Measurements from ENCODE around the gene DNAL4. TPM values are rescaled to one million over a fixed set of nuclear protein-coding genes. Genes with fewer than 3 reads are reported as not detected.

The DNAL4 gene
- polyA plus RNA-seq, 3 donors: 8.9 to 9.3 (median 9.0) TPM

DNA sequence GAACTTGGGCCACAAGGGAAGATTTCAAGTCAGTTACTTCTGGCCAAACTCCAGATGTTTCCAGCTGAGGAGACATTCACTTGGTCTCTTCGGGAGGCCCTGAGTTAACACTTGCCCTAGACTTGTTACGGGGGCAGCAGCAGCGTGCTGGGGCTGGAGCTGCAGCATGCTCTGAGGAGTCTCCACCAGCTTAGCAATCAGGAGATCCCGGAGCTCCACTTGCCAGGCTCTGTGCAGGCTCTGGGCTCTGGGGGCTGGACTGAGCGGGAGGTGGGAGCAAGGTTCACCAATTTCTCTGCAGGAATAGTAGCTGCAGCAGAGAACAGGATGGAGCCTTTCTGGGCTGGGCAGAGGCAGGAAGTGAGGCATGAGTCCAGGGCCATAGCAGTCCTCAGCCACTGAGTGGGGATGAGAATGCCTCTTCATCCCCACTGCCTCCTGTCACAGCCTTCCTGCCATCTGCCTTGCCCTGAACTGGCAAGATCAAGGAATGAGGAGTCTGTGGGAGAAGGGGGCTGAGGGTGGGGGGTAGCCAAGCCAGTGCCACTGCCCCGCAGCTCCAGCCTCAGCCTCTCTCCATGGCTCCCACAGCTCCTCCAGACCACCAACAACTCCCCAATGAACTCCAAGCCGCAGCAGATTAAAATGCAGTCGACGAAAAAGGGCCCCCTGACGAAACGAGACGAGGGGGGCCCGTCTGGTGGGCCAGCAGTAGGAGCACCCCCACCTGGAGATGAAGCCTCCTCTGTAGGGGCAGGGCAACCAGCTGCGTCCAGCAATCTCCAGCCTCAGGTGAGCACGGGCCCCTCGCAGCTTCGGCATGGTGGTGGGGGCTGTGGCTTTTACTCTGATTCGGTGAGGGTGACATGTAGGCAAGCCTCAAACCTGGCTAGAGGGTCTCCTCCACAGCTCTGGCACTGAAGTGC, 64.8 kb downstream of the DNAL4 start:
- Mint-ChIP-seq H3K36me3 (peaks cover 77 to 88% of the 10 kb centered on the region in 2 donors), H3K27me3 (ENCODE audit: low read depth in 3 of 3) (peaks cover 0 to 3% (median 0%) of the 10 kb centered on the region in 3 donors), H3K4me1 (peaks cover 5% of the 10 kb centered on the region), H3K27ac (no peak overlapping the region), H3K4me3 (no peak overlapping the region), H3K9me3 (no peaks in the 10 kb centered on the region)
- TF ChIP-seq CTCF (IDR thresholded peaks at IDR 0.05): no peak
- no peak for DNase-seq
- no peak overlapping the region for H3K4me3 ChIP-seq (replicated peaks in 1 of 3; ENCODE audit: low read depth in 2 of 3, low read length in 3 of 3)
- H2AFZ ChIP-seq (ENCODE audit: insufficient read depth, low read depth, low read length, poor library complexity, severe bottlenecking): no peak overlapping the region
- WGBS (ENCODE audit: insufficient coverage): 98% methylated on average over 15 of the region's 18 CpGs
- no peaks in the 10 kb centered on the region for H3K27me3 ChIP-seq (ENCODE audit: control insufficient read depth in 2 of 2, insufficient read depth in 2 of 2, low read length in 2 of 2)
- H3K4me1 ChIP-seq (ENCODE audit: control insufficient read depth in 1 of 2, insufficient read depth in 2 of 2, low read length in 2 of 2): no peaks in the 10 kb centered on the region
- no peaks in the 10 kb centered on the region for H3K79me2 ChIP-seq (ENCODE audit: insufficient read depth, low read length)
- no peak overlapping the region for H3K27ac ChIP-seq (ENCODE audit: low read depth in 1 of 2, low read length in 2 of 2)
- H4K20me1 ChIP-seq (ENCODE audit: insufficient read depth, low read length): peaks cover 92% of the 10 kb centered on the region
- no peak overlapping the region for H3K9ac ChIP-seq (ENCODE audit: insufficient read depth, low read length, poor library complexity, severe bottlenecking)
- intact Hi-C loops (cut with micrococcal nuclease): no loop called here
- H3K36me3 ChIP-seq (replicated peaks in 1 of 2; ENCODE audit: control insufficient read depth in 1 of 2, insufficient read depth in 2 of 2, low read length in 2 of 2): peaks cover 74 to 91% of the 10 kb centered on the region in 2 donors
- H3K4me2 ChIP-seq (replicated peaks; ENCODE audit: extremely low read depth, low read length, poor library complexity, severe bottlenecking): no peak overlapping the region
- no peaks in the 10 kb centered on the region for H3K9me3 ChIP-seq (replicated peaks in 1 of 2; ENCODE audit: control insufficient read depth in 1 of 2, insufficient read depth in 1 of 2, low read length in 2 of 2)

Small RNA genes within 50 kb of the gene (small RNA-seq; reads per million reads assigned to genes)
- not detected for gene AL021707.8 (ENCODE audit: insufficient read length, low read depth)

Other genes with a start within 250 kb of the DNAL4 start
- gene DMC1, start 224.0 kb downstream of the DNAL4 start, polyA plus RNA-seq: not detected
- not detected for gene FAM227A, start 137.8 kb downstream of the DNAL4 start, polyA plus RNA-seq
- 1 to 10 TPM; 1.1 to 4.1 (median 1.7) TPM for gene CBY1, start 137.5 kb downstream of the DNAL4 start, polyA plus RNA-seq
- 10 to 100 TPM; 31.9 to 71.4 (median 58.0) TPM for gene TOMM22, start 112.2 kb downstream of the DNAL4 start, polyA plus RNA-seq
- 10 to 100 TPM in 1 of 3 donors, 1 to 10 TPM in 2; 7.1 to 83.5 (median 7.2) TPM for gene JOSD1, start 93.2 kb downstream of the DNAL4 start, polyA plus RNA-seq
- gene GTPBP1, start 88.2 kb downstream of the DNAL4 start, polyA plus RNA-seq: 10 to 100 TPM in 2 of 3 donors, 1 to 10 TPM in 1; 6.7 to 41.4 (median 12.7) TPM
- 100 to 1,000 TPM in 1 of 3 donors, 10 to 100 TPM in 2; 95.8 to 159 (median 97.8) TPM for gene SUN2, start 38.1 kb downstream of the DNAL4 start, polyA plus RNA-seq
- gene NPTXR, start 49.9 kb upstream of the DNAL4 start, polyA plus RNA-seq: under 1 TPM in 1 of 3 donors, not detected in 2; 0.04 TPM
- 10 to 100 TPM in 1 of 3 donors, 1 to 10 TPM in 2; 2.1 to 26.7 (median 5.0) TPM for gene CBX6, start 78.1 kb upstream of the DNAL4 start, polyA plus RNA-seq
- 100 to 1,000 TPM; 233 to 845 (median 247) TPM for gene APOBEC3A, start 163.5 kb upstream of the DNAL4 start, polyA plus RNA-seq
- gene APOBEC3B, start 188.2 kb upstream of the DNAL4 start, polyA plus RNA-seq: 10 to 100 TPM in 2 of 3 donors, under 1 TPM in 1; 0.40 to 48.2 (median 12.6) TPM
- gene APOBEC3C, start 220.1 kb upstream of the DNAL4 start, polyA plus RNA-seq: 10 to 100 TPM; 19.7 to 86.3 (median 69.4) TPM
- 1 to 10 TPM; 1.7 to 4.3 (median 2.0) TPM for gene APOBEC3D, start 227.0 kb upstream of the DNAL4 start, polyA plus RNA-seq
- 1 to 10 TPM; 4.1 to 8.0 (median 4.4) TPM for gene APOBEC3F, start 246.7 kb upstream of the DNAL4 start, polyA plus RNA-seq